GM19467 (cell line): Measurements from ENCODE around the gene ZNF507.

Source experiments
- ATAC-seq: cut with Tn5 transposase; IDR thresholded peaks from one replicate; pipeline ENCODE4 v1.9.1; 2021; ENCODE audit warnings: mild to moderate bottlenecking, moderate library complexity; ENCODE audit not compliant: unreplicated experiment

The ZNF507 gene

DNA sequence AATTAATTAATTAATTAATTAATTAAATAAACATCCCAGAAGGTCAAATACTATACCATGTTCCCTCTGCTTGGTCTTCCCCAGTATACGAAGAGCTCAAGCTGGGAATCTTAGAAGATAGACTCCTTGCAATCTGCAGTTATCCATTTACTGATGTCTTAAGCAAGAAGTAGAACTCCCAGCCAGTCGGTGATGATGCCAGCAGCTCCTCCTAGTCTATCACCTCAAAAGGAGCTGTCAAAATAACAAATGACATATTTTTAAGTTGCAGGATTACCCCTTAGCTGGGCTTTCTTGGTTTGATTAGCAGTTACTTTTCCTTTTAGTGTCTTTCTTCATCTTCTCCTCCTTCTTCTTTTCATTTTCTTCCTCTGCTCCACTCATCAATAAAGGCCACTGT, 6.0 kb upstream of the ZNF507 start:
- no peak for ATAC-seq

GRCh38 chr19:32339988-32340874, 5.2 kb upstream of the ZNF507 start:
- ATAC-seq, result peak; percentile 69

DNA sequence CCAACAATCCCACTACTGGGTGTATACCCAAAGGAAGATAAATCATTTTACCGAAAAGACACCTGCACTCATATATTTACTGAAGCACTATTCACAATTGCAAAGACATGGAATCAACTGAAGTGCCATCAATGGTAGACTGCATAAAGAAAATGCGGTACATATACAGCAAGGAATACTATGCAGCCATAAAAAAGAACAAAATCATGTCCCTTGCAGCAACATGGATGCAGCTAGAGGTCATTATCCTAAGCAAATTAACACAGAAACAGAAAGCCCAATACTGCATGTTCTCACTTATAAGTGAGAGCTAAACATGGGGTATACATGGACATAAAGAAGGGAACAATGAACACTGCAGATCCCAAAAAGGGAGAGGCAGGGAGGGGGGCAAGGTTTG, 2.7 kb upstream of the ZNF507 start:
- ATAC-seq, result no peak

DNA sequence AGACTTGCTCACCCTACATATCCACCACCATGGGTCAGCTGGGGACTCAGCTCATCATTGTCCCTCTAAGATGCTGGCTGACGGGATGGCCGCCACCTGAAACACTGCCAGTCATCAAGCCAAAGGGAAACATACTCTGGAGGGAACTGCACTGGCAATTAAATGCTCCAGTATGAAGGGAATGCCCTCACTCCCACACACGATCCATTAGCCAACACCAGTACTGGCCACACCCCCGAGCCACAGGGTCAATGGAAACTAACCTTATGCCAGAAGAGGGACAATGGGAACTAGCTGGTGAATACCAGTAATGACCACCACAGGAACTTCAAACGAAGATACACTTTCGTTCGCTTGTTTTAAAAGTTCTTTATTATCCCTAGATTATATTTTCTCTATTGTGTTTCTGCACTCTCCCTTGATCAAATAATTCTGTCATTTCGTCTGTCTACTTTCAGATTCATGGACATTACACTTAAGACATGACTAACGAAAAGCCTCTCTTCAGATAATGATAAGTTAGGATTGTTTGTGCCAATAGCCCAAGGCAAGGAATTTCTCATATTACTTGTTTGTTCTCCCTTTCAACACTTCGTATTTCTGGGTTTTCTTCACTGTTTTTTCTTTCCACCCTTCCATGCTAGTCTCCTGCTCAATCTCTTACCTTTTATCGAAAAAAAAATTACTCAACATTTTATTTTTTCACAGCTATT, 1.7 kb upstream of the ZNF507 start:
- no peak for ATAC-seq

- ATAC-seq, result no peak
Observed at GRCh38 chr19:32346901-32347300, 1.5 kb downstream of the ZNF507 start.

- no peak for ATAC-seq
Observed at GRCh38 chr19:32347573-32347972, 2.2 kb downstream of the ZNF507 start.

GRCh38 chr19:32349051-32349450, 3.6 kb downstream of the ZNF507 start:
- ATAC-seq, result no peak

GRCh38 chr19:32349724-32350470, 4.5 kb downstream of the ZNF507 start:
- ATAC-seq, result no peak

DNA sequence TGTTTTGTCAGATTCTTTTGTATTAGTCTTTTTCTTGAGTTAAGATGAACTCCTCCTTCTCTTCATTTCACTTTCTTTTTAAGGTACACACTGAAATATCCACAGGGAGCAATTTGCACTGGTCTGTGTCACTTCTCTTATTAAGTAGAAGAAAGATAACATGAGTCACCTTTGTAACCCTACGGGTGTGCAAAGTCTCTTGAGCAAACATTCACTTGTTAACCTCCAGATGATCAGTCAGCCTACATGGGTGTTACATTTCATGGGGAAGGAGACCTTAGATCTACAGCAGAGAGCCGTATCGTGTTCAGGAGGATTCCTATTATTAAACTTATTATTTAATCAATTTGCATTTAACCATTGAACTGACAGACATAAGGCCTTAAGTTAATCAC, 5.1 kb downstream of the ZNF507 start:
- ATAC-seq, result no peak

DNA sequence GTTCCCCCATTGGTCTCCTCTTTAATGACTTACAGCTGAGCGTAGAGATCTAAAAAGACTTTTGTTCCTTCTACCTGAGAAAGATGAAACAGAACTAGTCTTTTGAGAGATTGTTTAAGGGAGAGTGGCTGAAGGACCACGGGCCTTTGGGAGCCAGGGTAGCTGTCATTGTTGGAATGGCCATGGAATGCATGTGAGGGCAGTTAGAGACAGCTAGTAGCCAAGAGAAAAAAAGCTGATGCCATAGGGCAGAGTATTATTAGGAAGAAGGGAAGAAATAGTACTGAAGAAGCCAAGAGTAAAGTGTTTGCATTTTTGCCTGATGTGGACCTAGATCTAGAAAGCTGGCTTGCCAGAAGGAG, 5.6 kb downstream of the ZNF507 start:
- ATAC-seq, result no peak

DNA sequence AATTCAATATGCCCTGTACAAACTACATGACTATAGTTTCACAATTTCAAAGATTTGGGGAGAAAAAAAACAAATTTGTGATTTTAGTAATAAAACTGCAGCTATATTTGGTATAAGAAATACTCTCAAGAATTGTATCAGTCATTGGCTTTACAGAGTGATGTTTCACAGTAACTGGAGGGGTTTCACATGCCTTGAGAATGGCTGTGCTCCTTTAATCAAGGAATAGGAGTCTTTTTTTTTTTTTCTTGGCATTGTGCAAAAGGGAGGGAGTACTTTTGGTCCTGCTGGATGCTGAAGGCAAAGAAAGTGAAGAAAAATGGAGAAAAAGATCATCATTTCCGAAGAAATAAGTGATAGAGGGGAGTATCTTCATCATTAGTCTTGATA, 6.8 kb downstream of the ZNF507 start:
- ATAC-seq, result no peak

- ATAC-seq, result no peak
Observed at GRCh38 chr19:32354345-32354744, 8.9 kb downstream of the ZNF507 start.

DNA sequence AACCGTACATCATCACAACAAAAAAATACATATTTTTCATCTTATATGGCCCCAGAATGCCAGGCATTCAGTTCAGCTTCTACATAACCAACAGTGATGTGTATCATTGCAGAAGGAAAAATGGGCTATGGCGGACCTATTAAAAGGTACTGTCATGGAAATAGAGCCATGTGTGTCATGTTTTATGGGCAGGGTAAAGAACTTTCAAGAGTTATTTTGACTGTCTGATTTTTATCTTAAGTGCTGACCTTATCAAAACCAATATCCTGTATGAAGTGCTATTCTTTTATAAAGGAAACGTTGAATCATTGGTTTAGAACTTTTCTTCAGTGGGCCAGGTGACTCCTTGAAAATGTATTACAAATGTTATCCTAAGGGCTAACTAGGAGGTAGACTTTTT, 9.9 kb downstream of the ZNF507 start:
- no peak for ATAC-seq

DNA sequence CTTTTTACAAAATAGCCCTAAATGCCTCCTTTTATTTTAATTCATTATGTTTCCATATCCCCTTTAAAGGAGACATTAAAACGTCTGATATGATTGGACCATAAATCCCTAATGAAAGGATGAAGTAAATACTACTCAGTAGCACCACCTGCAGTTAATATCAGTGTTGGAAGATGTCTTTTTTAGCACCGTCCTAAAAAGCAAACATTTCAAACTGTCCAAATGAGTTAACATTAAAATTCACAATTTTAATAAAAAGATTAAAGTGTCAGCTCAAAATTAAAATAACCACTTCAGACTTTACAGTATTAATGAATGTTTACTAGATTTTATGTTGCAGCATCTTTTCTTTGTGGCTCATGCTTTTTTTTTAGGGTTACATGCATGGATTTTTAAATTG, 12.3 kb downstream of the ZNF507 start:
- no peak for ATAC-seq

DNA sequence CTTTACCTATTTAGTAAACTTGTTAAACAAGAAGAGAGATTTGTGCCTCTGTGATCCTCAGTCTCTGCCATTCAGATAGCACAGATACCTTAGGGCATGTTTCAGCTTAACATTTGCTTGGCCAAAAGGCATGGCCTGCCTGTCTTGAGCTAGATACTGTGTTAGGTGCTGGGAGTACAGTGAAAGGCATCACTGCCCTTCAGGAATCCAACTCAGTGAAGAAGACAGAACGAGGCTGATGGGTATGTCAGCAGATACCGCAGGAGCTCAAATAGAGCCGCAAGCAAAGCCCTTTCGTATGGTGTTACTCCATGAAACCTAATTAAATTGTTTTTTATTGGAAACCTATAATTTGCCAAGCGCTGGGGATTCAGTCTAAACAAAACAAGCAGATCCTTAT, 12.9 kb downstream of the ZNF507 start:
- ATAC-seq, result no peak

DNA sequence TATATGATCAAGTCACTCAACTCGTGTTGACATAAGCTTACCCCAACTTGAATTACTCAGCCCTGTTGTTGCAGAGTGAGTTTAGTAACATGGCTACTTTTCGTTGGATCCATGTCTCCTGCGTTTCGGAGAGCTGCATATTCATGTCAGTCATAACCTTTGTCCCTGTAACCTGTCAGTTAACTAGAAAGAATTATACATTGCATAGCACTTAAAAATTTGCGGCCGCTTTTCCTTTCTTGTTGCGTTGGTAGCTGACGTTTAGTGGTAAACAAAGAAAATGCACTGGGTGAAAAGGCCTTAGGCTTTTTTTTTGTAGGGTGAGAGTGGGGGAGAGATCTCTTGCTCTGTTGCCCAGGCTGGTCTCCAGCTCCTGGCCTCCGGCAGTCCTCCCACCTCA, 14.2 kb downstream of the ZNF507 start:
- no peak for ATAC-seq

GRCh38 chr19:32361574-32362317, 16.3 kb downstream of the ZNF507 start:
- ATAC-seq, result no peak

GRCh38 chr19:32362318-32362691, 16.9 kb downstream of the ZNF507 start:
- no peak for ATAC-seq

- ATAC-seq, result no peak
Observed at GRCh38 chr19:32363175-32363574, 17.8 kb downstream of the ZNF507 start.

DNA sequence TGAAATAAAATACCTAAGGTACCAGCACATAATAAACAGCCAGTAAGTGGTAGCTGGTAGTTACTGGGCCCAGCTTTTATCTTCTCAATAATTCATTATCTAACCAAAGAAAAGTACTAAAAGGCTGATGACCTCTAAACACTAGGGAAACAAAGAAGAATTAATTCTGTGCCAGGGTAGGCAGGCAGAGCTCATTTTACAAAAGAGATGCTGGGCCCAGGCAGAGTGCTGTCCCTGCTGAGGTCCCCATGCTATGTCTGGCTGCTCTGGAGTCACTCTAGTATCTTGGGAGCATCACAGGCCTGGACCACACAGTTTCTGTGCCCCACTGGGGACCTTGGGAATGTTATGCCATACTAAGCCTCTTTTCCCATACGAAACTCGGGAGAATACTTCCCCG, 18.2 kb downstream of the ZNF507 start:
- ATAC-seq, result no peak

DNA sequence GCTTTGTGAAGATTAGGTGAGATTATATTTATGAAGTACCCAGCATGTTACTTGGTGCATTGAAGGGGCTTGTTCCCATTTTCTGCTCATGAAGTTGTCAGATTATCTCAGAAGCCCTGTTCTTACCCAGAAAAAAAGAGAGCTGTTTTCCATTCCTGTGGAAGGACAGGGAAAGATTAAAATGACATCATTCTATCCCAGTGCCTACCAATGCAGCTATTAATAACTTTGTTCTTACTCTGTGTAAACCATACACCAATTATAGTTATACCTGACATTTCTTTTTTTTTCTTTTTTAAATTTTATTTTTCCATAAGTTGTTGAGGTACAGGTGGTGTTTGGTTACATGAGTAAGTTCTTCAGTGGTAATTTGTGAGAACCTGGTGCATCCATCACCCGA, 18.6 kb downstream of the ZNF507 start:
- ATAC-seq, result no peak
